ENCODE measurements around the gene PHLDA2. TPM values are rescaled to one million over a fixed set of nuclear protein-coding genes. Genes with fewer than 3 reads are reported as not detected.

The PHLDA2 gene
- 3.1 and 3.9 TPM in 2 replicates for total RNA-seq

GRCh38 chr11:2928605-2929530 is at the start of gene PHLDA2:
Gene PHLDA2 (minus strand): TSS chr11:2929420. CDS start chr11:2929364, 56 bp downstream.

GRCh38 chr11:2885678-2886081 is 43.5 kb downstream of the PHLDA2 start, which contains the start of gene CDKN1C:
Gene CDKN1C (minus strand): TSS chr11:2885775. CDS start chr11:2885456, 319 bp downstream.

Small RNA genes lying within 50 kb of the gene (small RNA-seq; reads per million reads assigned to genes)
- 19.7 reads per million, percentile 95 among the genes with 10 or more reads in this experiment for gene SNORA54

Other genes with a start within 250 kb of the PHLDA2 start
- gene KCNQ1OT1, start 229.4 kb downstream of the PHLDA2 start, total RNA-seq = 6.4 and 8.1 TPM in 2 replicates
- 10.1 and 11.9 TPM in 2 replicates for gene CDKN1C, start 43.6 kb downstream of the PHLDA2 start, total RNA-seq
- 91.5 and 101 TPM in 2 replicates for gene NAP1L4, start 62.9 kb upstream of the PHLDA2 start, total RNA-seq
- gene CARS1, start 128.0 kb upstream of the PHLDA2 start, total RNA-seq = 73.4 and 75.1 TPM in 2 replicates
- 42.9 and 48.1 TPM in 2 replicates for gene OSBPL5, start 235.9 kb upstream of the PHLDA2 start, total RNA-seq